GM18517 (cell line): Measurements from ENCODE around the gene WDR5.

ENCODE experiments used
- ATAC-seq: cut with Tn5 transposase; IDR thresholded peaks from one replicate; pipeline ENCODE4 v1.9.1; 2021; ENCODE audit warnings: mild to moderate bottlenecking, moderate library complexity; ENCODE audit not compliant: unreplicated experiment

The WDR5 gene

GRCh38 chr9:134157378-134157885 lies 21.6 kb downstream of the WDR5 start:
- ATAC-seq: no peak

DNA sequence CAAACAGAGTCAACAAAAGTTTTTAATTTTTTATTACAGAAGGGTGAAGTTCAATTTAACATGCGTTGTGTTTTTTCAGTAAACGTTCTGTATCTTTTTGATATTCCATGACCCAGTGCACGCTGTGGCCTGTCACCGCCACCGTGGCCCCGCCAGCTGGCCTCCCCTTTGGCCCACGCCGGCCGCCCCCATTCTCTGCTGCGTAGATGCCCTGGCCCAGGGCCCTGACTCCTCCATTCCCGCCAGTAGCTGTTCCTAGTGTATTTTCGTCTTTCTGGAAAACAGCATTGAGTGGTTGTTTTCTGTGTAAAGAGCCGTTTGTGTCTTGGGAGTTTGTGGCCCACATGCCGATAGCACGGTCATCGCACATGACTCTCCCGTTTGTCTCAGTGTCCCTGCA lies 22.4 kb downstream of the WDR5 start:
- ATAC-seq: no peak

GRCh38 chr9:134158753-134159392 lies 23.0 kb downstream of the WDR5 start:
- no peak for ATAC-seq

- ATAC-seq: no peak
Measured at GRCh38 chr9:134159566-134160245, 23.8 kb downstream of the WDR5 start.

GRCh38 chr9:134161647-134162046 lies 25.8 kb downstream of the WDR5 start:
- no peak for ATAC-seq

DNA sequence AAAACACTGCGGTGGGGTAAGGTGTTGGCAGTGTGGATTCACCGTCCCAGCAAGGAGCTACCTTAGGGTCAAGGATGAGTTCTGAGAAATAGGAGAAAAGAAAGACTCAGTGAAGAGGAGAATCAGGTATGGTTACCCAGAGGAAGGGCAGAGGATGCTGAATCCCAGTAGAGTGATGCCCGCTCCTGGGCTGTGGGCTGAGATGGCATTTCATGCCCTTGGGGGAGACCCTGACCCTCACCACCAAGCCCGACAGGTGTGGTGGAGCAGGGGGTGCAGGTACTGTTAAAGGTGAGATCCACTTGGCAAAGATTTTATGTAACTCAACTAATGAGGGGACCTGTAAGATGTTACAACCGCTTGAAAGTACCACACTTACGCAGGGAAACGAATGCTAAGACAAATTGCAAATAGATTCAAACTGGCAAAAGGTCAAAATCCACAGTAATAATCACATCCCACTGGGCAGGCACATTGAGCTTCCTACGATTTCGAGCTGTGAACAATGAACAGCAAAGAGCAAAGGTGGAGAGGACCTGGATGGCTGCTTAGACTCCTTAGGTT lies 26.4 kb downstream of the WDR5 start:
- no peak for ATAC-seq

DNA sequence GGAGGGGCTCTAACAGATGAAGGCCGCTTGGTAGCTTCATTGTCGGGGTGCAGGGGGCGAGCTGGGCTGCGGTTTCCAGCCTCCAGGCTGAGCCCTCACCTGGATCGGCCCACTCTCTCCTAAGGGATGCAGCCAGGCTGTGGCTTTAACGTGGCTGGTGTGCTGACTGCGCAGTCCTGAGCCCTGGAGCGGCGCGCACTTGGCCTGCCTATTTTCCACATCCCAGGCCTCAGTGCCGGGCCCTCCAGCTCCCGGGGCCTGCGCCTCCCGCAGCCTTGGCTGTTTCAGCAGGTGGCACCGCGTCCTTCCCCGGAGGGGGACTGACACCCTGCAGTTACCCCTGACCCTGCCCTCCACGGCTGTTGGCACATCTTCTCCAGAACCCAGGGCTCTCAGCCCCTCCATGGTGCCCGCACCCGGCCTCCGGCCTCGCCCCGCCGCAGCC lies 27.1 kb downstream of the WDR5 start:
- no peak for ATAC-seq

DNA sequence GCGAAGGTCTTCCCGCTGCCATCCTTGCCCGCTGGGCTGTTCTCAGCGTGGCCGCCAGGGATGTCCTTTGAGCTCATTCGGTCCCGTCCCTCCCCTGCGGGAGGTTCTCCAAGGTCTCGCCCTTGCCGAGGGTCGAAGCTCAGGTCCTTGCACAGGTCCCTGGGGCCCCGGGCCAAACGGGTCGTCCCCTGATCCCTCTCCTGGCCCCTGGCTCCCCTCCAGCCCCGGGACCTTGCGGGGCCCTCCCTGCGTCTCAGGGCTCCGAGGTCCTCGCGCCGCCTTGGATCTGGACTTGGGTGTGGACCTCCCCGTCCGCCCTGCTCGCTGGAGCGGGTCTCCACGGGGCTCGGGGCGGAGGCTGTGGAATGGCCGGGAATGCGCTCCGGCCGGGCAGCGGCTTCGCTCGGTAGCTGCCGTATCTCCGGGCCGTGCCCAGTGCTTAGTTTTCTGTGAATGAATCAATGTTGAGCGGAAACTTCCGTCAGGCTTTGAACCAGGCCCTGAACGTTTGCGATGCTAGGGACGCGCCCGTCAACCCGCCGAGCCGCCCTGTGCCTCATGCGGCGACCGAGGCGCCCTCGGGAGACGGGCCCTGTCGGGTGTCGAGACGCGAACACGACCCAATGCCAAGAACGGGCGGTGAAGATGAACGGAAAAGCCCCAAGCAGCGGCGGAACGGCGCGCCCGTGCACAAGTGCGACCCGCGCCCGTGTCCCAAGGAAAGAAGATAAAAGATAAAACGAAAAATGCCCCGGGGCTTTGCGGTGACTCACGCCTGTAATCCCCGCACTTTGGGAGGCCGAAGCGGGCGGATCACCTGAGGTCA lies 27.7 kb downstream of the WDR5 start:
- ATAC-seq: no peak

- ATAC-seq: no peak
Measured at GRCh38 chr9:134164879-134165278, 29.0 kb downstream of the WDR5 start.

GRCh38 chr9:134165357-134166315 lies 29.8 kb downstream of the WDR5 start:
- ATAC-seq: no peak

GRCh38 chr9:134166374-134166773 lies 30.5 kb downstream of the WDR5 start:
- ATAC-seq: no peak

DNA sequence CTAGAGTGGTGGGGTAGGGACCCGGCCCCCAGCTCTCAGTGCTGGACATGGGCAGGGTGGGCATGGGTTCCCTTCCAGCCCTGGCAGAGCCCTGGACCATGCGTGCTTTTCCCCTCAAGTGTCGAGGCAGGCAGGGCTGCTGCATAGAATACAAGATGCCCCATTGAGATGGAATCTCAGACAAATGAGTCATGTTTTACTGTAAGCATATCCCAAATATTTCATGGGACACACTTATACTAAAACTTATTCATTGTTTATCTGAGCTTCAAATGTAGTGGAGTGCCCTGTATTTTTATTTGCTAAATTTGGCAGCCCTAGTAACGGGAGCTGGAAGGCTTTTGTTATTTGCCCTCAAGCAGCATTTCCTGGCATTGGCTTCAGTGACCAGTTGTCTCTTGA lies 31.6 kb downstream of the WDR5 start:
- ATAC-seq: no peak

- no peak for ATAC-seq
Measured at GRCh38 chr9:134168757-134169550, 33.1 kb downstream of the WDR5 start.

- ATAC-seq: no peak
Measured at GRCh38 chr9:134169724-134170401, 34.0 kb downstream of the WDR5 start.

- no peak for ATAC-seq
Measured at GRCh38 chr9:134170532-134171315, 34.8 kb downstream of the WDR5 start.

- ATAC-seq: no peak
Measured at GRCh38 chr9:134171316-134172197, 35.7 kb downstream of the WDR5 start.
